ENCODE data around the gene FRMPD2.
"Not testable (repeated sequence)": the region's sequence is repeated elsewhere in the genome, so short reads cannot be mapped to it uniquely, and the experiment has no call there.

The FRMPD2 gene

DNA sequence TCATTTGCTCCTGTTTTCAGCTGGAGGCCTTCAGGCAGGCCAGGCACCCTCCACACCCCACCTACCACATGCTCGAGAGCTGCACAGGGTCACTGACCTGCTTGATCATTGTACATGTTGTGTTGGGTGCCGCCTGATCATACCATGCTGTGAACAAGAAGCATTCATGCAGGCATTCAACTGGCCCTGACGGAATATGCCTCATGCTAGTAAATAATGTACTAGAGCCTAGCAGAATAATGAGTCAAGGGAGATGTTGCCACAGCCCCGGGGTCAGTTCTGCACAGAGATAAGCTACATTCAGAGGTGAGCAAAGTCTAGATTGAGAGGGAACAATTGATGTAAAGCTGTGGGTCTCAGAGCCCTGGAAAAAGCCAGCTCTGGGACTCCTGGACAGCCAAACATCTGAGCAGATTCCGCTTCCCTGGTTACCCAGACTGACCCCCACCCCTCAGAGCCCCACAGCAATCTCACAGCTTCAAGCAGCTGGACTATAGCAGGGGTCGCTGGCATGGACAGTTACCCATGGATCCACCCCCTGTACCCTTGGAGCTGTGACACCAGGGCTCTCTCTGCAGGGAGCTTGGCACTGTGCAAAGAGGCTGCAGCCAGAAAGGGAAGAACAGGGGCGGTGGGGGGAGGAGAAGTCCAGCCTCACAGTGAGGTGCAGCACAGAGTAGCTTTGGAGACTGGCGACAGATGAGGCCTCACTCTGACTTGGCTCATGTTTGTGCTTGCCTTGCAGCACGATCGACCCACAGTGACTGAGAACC, 86.6 kb downstream of the FRMPD2 start:
- no peak overlapping the region for H3K4me3 ChIP-seq (ENCODE audit: low read depth, low read length)
- no peak for DNase-seq (ENCODE audit: low read depth)
- TF ChIP-seq, protein P1, sequence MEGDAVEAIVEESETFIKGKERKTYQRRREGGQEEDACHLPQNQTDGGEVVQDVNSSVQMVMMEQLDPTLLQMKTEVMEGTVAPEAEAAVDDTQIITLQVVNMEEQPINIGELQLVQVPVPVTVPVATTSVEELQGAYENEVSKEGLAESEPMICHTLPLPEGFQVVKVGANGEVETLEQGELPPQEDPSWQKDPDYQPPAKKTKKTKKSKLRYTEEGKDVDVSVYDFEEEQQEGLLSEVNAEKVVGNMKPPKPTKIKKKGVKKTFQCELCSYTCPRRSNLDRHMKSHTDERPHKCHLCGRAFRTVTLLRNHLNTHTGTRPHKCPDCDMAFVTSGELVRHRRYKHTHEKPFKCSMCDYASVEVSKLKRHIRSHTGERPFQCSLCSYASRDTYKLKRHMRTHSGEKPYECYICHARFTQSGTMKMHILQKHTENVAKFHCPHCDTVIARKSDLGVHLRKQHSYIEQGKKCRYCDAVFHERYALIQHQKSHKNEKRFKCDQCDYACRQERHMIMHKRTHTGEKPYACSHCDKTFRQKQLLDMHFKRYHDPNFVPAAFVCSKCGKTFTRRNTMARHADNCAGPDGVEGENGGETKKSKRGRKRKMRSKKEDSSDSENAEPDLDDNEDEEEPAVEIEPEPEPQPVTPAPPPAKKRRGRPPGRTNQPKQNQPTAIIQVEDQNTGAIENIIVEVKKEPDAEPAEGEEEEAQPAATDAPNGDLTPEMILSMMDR (IDR thresholded peaks at IDR 0.05; ENCODE audit: low read depth, low read length, missing control alignments): no peak

DNA sequence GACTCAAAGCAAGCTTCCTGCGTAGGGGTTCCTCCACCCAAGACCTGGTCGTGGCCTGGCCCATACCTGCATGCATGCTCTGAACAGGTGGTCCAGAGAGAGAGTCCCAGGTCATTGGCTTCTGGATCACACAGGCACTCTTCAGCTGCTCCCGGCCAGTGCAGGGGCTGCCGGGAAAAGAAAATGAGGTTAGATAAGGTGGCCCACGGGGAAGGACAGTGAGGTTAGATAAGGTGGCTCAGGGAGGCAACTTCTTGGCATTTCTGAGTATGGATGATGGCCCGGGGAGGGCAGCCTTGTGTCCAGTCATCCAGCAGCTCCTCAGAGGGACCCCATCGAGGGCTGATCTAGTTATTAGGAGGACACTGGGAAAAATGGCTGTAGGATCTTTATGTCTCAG, 87.4 kb downstream of the FRMPD2 start:
- DNase-seq (ENCODE audit: low read depth): no peak
- TF ChIP-seq, protein P1 (IDR thresholded peaks at IDR 0.05; ENCODE audit: low read depth, low read length, missing control alignments): no peak
- no peak overlapping the region for H3K4me3 ChIP-seq (ENCODE audit: low read depth, low read length)

DNA sequence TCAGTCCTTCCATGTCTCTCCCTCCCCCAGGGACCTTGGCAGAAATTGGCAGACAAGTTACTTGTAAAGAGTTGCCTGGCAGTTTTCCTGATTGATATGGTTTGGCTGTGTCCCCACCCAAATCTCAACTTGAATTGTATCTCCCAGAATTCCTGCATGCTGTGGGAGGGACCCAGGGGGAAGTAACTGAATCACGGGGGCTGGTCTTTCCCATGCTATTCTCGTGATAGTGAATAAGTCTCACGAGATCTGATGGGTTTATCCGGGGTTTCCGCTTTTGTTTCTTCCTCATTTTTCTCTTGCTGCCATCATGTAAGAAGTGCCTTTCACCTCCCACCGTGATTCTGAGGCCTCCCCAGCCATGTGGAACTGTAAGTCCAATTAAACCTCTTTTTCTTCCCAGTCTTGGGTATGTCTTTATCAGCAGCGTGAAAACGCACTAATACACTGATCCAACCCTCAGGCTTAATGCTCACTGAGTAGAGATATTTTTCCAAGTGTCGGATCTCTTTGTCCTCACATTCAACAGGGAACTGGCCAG, 88.2 kb downstream of the FRMPD2 start:
- not testable (repeated sequence) for H3K4me3 ChIP-seq (ENCODE audit: low read depth, low read length); DNase-seq (ENCODE audit: low read depth)

DNA sequence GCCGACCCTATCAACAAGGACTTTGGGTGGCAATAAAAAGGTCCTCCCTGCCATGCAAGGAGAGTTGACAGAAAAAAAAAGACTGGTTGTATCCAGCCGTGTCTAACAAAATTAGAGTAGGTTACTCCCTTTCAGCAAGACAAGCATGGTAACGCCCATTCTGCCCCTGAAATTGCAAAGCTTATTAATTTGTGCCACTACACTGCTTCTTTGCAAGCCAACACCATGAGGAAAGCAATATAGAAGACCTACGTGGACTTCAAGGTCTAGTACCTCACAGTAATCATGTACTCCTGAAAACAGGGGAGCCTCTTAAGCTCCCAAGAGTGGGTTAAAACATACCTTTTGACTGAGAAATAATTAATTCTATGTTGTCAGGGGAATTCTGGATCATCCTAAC, 90.3 kb downstream of the FRMPD2 start:
- H3K4me3 ChIP-seq (ENCODE audit: low read depth, low read length): no peak overlapping the region
- TF ChIP-seq, protein P1 (IDR thresholded peaks at IDR 0.05; ENCODE audit: low read depth, low read length, missing control alignments): no peak
- DNase-seq (ENCODE audit: low read depth): no peak

DNA sequence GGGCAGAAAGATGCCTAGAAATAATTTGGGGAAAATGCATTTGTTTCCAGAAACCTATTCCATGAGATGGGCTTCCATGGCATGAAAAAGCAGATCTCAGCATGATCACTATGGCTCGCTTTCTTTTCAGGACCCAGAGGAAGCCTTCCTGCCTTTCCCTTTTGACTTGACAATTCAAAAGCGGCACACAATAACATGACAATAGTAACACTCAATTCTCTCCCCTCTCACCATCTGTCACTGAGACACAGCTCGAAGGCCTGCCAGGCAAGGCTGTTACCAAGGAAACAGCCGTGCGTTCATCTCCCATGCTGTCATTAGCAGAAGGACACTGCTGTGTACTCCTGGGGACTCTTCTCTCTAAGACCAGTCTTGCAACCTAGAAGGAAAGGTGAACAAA, 101.8 kb downstream of the FRMPD2 start:
- DNase-seq (ENCODE audit: low read depth); H3K4me3 ChIP-seq (ENCODE audit: low read depth, low read length): not testable (repeated sequence)

DNA sequence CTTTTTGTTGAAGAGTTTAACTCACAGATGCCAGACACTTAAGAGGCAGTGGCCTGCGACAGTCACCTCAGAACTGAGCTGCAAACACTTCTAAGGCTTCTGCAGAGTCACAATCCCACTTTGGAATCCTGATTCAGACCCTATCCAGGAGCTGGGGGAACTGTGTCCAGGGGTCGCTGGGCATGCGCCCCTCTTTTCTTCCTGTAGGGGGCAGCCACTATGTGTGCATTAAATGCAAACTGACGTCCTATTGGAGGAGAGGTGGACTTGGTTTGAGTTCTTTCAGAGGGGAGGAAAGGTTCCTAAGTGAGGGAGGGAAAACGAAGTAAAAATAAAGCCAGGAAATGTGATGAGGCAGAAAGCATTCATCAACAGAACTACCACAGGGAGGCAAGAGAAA, 113.8 kb downstream of the FRMPD2 start:
- not testable (repeated sequence) for DNase-seq (ENCODE audit: low read depth)
- TF ChIP-seq, protein P1 (IDR thresholded peaks at IDR 0.05; ENCODE audit: low read depth, low read length, missing control alignments): peak; percentile 9

DNA sequence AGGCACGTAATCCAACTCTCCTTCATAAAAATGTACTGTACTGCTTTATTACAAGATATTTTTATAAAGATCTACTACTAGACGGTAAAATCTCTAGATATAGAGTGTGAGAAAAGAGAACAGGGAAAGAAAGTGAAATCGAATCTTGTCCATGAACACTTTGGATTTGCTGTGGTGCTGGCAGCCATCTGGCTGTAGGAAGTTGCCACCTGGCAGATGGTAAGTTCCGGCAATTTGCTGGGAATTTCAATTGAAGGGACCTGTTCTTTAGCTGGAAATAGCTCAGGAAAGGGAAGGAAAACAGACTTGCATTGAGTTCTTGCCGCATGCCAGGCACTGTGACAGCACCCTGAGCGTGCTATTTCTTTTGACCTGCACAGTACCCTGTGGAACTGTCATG, 114.3 kb downstream of the FRMPD2 start:
- DNase-seq (ENCODE audit: low read depth); H3K4me3 ChIP-seq (ENCODE audit: low read depth, low read length): not testable (repeated sequence)

More for the DNA sequence above, 113.8 kb downstream of the FRMPD2 start:
- H3K4me3 ChIP-seq (ENCODE audit: low read depth, low read length): not testable (repeated sequence)

DNA sequence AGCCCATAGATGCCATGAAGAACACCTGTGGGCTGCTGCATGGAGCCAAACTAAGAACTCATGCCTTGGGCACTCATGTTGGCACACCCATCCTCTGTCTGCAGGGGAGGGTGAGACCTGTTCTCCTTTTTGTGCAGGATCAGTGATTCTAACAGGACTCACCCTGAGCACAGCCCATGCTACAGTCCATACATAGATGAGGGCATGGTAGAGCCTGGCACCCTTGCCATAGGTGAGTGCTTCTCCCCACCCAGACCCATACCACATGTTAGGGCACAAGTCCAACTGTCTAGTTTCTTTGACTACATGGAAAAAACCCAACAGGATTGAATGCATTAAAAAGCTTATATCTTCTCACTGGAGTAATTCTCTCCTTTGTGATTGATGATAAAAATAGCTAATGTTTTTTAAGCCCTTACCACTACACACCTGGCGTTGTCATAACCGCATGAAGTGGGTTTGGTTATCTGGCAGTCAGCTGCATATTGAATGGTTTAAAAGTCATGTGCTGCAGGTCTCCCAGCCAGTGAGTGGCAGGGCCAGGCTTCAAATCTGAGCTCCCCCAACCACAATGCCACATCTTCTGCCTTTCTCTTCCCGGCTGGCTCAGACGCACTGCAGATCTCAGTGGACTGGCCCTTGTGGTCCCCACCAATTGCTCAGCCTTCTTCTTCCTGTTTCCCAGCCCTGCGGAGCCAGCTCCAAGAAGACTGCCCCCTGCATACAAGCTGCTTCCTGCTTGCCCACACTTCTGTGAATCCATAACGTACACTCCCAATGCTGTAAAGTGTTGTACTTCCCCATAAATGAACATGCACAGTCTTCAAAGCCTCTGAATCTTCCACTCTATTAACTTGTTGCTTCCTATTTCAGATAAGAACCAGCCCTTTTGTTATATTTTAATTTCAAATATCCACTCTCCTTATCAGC, 120.0 kb downstream of the FRMPD2 start:
- DNase-seq (ENCODE audit: low read depth); H3K4me3 ChIP-seq (ENCODE audit: low read depth, low read length): not testable (repeated sequence)

DNA sequence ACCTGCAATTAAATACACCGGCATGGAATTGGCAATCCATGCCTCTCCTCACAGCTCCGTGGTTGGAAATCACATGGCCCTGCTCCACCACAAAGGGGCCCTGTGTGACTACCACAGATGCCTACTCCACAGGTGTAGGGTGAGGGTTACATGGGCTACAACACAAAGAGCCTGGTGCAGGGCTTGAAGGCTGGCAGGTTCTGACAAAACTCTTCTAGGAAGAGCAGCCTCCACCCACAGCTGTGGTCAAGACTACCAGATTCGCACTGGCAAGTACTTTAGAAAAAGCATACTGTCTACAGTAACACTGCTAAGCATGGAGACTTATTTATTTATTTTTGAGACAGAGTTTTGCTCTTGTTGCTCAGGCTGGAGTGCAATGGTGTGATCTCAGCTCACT, 126.9 kb downstream of the FRMPD2 start:
- not testable (repeated sequence) for DNase-seq (ENCODE audit: low read depth); H3K4me3 ChIP-seq (ENCODE audit: low read depth, low read length)

DNA sequence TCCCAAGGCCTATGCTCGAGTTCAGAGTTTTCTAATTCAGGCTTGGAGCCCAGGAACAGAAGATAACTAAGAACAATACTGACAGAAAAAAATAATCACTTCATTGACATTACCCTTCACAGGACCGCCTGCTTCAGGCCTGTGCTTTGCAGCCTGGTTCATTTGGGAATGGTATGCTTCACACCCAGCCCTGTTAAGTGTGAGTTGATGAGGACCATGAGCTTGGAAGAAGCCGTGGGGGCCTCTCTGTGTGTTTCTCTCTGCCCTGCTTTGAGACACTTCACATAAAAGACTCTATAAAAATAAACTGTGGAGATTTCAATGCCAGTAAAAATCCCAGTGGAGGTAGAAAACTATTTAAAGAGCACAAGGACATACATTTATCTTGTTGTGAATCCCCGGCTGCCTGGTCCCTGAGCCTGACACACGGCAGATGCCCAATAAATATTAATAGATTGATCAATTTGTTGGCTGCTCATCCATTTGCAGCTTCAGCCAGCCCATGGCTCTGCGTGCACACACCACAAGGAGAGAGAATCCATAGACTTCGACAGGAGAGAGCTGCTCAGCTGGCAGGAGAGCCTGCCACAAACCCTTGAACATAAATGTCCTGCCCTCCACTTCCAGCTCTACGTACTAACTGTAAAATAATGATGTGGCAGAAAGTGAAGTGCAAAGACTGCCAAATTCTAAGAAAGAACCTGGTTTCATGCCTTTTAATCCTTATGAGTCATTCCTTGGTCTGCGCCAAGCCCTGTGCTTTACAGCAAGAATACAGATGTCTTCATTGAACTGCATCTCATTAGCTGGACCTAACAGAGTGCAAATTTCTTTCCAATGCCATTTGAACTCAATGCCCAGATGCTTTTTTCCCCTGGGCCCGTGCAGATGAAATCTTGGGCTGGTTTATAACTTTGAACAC, 130.5 kb downstream of the FRMPD2 start:
- DNase-seq (ENCODE audit: low read depth); H3K4me3 ChIP-seq (ENCODE audit: low read depth, low read length): not testable (repeated sequence)

DNA sequence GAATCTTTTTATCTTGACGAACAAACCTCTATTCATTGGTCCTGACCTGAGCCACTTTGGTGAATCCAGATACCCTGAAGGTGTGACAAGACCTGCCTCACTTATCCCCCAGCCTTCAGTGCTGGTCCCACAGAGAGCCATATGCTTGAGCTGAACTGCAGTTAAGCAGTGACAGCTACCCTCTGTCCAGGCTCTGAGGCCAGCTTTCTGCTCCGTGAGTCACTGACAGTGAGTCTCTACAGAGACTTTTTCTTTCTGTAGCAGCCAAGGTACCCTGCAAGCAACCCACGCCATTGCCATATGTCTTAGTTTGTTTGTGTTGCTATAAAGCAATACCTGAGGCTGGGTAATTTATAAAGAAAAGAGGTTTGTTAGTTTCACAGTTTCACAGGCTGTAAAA, 133.5 kb downstream of the FRMPD2 start:
- H3K4me3 ChIP-seq (ENCODE audit: low read depth, low read length); DNase-seq (ENCODE audit: low read depth): not testable (repeated sequence)

DNA sequence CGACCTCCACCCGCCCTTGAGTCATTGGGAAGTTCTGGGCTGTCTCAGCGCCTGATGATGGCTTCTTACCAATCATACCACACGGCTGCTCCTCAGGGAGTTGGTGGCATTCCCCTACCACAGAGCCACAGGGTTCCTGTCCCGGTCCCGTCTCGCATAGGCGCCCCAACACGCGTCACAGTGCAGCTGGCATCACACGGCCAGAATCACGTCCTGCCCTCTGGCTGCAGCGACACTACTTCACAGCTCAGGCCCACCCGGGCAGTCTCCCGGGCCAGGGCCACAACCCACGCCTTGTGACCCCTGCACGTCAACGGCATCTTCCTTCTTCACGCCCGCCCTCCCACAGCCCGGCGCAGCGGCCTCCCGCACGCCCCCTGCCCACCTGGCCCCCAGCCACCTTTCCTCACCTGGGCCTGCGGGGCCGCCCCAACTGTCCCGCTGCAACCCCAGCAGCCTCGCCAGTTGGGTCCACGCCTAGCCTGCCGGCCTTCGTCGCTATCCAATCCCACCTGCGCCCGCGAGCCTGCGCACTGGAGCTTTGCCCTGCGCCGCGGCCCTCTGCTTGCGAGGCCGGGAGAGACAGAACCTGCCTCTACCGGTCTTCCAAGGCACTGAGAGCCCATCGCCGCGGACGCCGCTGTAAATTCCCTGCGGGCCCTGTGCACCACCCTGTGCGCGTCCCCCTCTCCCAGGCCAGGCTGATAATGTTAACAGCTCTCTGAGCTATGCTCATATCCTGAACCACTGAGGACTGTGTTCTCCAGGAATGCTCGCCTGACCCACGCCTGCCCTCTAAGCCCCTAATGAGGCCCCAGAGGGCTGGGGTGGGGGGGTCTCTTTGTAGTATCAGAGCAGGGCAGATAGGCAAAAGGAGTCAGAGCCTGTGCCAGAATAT, 134.3 kb downstream of the FRMPD2 start:
- not testable (repeated sequence) for H3K4me3 ChIP-seq (ENCODE audit: low read depth, low read length); DNase-seq (ENCODE audit: low read depth)
